ENCODE measurements around the gene LUZP2.

- TF ChIP-seq, protein P1, sequence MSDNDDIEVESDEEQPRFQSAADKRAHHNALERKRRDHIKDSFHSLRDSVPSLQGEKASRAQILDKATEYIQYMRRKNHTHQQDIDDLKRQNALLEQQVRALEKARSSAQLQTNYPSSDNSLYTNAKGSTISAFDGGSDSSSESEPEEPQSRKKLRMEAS (IDR thresholded peaks at IDR 0.05), result no peak
- TF ChIP-seq REST (IDR thresholded peaks at IDR 0.05), result no peak
- TF ChIP-seq CTCF (IDR thresholded peaks at IDR 0.05; ENCODE audit: low read depth, low read length, missing input control), result no peak
- no peak for TF ChIP-seq ZBTB33 (IDR thresholded peaks at IDR 0.05)
- TF ChIP-seq RAD21 (IDR thresholded peaks at IDR 0.05), result no peak
- TF ChIP-seq TAF1 (conservative IDR thresholded peaks at IDR 0.05), result no peak
These were observed 234.7 kb downstream of the LUZP2 start for GRCh38 chr11:24731554-24731953.

Data from liver (tissue), 3 donors.